ENCODE data around the gene SFRP4.

DNA sequence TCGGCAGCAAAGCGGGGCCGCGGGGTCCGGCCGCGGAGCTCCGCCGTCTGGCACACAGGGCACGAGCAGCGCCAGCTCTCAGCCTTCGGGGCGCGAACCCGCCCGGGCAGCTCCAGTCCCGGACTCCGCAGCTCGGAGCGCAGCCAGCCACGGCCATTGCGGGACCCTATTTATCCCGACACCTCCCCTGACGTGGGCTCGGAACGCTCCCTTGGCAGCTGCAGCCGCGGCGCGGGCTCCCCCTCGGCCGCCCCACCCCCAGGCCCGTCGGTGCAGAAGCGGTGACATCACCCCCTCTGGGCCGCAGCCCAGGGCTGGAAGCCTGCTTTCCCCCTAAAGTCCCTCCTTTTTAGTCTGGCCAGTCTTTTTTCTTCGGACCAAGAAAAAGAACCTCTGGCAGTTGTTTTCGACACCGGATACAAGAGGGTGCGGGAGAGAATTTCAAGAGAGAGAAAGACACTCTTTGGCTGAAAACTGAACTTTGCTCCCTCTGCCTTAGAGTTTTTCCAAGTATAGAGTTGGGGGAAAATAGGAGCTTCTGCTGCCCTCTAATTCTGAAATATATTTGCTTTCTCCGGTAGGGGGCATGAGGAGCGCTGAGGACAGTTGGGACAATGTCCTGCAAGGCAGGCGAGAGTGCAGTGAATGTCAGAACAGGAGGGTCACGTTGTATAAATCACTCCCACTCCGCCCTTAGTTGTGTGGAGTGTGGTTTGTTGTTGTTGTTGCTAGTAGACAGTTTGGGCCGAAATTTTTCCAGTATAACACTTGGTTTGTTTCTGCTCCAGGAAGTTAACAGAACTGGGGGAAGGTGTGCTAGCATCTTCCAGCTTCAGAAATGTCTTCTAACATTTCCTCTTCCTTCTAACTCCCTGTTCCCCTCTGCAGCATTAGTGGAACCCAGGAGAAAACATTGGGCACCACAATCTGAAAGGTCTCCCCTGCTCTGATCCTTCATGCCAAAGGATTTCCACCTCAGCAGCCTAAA lies at the start of gene SFRP4:
- TF ChIP-seq, protein P1, sequence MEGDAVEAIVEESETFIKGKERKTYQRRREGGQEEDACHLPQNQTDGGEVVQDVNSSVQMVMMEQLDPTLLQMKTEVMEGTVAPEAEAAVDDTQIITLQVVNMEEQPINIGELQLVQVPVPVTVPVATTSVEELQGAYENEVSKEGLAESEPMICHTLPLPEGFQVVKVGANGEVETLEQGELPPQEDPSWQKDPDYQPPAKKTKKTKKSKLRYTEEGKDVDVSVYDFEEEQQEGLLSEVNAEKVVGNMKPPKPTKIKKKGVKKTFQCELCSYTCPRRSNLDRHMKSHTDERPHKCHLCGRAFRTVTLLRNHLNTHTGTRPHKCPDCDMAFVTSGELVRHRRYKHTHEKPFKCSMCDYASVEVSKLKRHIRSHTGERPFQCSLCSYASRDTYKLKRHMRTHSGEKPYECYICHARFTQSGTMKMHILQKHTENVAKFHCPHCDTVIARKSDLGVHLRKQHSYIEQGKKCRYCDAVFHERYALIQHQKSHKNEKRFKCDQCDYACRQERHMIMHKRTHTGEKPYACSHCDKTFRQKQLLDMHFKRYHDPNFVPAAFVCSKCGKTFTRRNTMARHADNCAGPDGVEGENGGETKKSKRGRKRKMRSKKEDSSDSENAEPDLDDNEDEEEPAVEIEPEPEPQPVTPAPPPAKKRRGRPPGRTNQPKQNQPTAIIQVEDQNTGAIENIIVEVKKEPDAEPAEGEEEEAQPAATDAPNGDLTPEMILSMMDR (IDR thresholded peaks at IDR 0.05; ENCODE audit: low read depth, low read length), result peak; percentile 80
- no peak for TF ChIP-seq POLR2A (IDR thresholded peaks at IDR 0.05; ENCODE audit: extremely low read depth, insufficient read length)
- TF ChIP-seq MYC (IDR thresholded peaks at IDR 0.05; ENCODE audit: low read depth, low read length), result peak; percentile 36; the same call in 1 of the 2 replicates
